Measurements from ENCODE around the gene MS4A4A.

DNA sequence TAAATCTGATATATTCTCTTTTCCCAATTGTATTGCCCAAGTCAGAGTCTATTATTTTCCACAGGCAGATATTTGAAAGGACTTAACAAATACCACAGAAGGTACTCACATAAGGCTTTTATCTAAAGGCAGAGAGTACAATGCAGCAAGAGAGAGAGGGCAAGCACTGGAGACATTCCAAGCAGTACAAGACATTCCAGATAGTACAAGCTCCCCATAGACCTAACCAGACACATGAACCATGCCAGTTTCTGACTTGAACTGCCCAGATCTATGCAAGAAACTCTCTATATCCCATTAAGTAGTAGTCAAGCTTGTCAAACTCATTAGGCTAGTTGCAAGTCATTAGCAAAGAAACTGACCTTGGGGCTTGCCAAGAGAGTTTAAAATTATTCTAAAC lies 35.4 kb downstream of the MS4A4A start:
- TF ChIP-seq SUZ12 (IDR thresholded peaks at IDR 0.05; ENCODE audit: extremely low read depth, insufficient read depth, insufficient read length) (no peak), YY1 (IDR thresholded peaks at IDR 0.05; ENCODE audit: insufficient read depth, insufficient read length) (no peak), ZNF274 (IDR thresholded peaks at IDR 0.05; ENCODE audit: low read depth, low read length) (no peak)

Data from NT2/D1 (cell line).